Measurements from ENCODE around the gene TTC22.

DNA sequence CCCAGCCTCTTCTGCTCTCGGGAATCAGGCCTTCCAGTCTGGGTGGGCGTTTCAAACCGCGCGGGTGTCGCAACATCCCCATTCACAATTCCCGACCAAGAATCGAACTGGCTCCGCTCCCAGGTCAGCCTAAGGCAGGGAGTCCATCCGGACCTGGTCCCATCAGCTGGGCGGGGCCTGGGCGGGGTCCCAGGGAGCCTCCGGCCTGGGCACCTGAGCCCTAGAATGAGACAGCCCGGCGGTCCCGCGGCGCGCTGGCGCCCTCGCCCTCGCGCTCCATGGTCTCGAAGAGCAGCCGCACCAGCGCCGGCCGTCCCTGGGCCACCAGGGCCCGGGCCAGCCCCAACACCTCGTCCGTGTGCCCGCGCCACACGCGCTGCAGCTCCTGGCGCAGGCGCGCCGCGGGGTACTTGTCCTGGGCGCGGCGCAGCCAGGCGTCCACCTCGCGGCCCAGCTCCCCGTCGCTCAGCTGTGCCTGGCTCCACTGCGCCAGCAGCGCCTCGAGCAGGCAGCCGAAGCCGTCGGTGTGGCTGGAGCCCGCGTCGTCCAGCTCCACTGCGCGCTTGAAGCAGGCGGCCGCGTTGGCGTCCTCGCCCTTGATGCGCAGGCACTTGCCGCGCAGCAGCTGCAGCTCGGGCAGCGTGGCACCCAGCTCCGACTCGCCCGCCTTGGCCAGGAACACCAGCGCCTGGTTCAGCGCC, 19.9 kb downstream of the TTC22 start:
- TF ChIP-seq, protein P1, sequence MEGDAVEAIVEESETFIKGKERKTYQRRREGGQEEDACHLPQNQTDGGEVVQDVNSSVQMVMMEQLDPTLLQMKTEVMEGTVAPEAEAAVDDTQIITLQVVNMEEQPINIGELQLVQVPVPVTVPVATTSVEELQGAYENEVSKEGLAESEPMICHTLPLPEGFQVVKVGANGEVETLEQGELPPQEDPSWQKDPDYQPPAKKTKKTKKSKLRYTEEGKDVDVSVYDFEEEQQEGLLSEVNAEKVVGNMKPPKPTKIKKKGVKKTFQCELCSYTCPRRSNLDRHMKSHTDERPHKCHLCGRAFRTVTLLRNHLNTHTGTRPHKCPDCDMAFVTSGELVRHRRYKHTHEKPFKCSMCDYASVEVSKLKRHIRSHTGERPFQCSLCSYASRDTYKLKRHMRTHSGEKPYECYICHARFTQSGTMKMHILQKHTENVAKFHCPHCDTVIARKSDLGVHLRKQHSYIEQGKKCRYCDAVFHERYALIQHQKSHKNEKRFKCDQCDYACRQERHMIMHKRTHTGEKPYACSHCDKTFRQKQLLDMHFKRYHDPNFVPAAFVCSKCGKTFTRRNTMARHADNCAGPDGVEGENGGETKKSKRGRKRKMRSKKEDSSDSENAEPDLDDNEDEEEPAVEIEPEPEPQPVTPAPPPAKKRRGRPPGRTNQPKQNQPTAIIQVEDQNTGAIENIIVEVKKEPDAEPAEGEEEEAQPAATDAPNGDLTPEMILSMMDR (IDR thresholded peaks at IDR 0.05 in 4 of 5, conservative IDR thresholded peaks at IDR 0.05 in 1 of 5): no peak
- TF ChIP-seq POLR2A (IDR thresholded peaks at IDR 0.05): no peak
